Fibroblast of skin of right biceps (primary cell): ENCODE measurements around the gene ROPN1.

Source experiments
- DNase-seq: peaks from one replicate; pipeline ENCODE4 v3.0.0-alpha.2; 2013

The ROPN1 gene

DNA sequence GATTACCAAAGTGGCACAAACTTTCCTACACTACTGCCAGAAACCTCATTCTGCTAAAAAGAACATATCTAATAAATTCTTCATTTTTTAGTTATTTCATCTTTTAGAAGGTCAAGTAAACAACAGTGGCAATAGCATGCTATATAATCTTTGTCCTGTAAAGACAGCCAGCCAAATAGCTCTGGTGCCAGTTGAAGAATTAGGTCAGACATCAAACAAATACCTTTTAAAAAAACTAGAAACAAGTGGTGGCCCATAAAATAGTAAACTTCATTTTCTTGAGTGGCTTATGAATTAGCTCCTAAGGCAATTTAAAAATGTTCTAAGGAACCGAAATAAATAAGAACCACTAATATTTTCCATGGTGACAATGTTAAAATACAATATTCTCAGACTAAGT lies 50.4 kb downstream of the ROPN1 start:
- no peak for DNase-seq

DNA sequence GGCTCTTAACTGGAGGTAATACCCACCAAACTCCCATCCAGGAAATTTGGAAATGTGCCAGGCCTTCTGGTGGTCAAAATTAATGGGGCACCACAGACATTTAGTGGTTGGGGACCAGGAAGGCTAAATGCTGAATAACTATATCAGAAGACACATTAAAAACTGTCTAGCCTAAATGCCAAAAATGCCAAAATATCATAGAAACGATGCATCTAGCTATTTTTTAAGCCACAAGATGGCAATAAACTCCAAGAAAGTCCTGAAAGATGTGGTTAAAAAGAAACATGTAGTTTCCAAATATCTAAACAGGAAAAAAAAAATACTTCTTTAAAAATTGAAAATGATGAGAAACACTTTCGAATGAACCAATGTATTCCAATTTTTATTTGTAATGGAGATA lies 50.8 kb downstream of the ROPN1 start:
- DNase-seq, result peak; percentile 15

DNA sequence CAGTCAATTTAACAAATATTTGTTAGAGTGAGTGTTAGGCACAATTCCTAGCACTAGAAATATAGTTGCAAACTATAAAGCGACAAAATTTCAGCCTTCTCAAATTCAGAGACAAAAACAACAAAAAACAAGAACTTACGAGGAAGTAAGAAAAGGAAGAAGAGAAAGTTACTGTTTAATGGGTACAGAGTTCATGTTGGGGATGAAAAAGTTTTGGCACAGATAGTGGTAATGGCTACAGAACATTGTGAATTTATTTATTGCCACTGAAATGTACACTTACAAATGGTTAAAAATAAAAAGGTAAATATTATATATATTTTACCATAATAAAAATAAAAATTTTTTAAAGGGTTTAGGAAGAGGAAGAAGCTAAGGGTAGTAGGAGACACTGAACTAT lies 52.2 kb downstream of the ROPN1 start:
- no peak for DNase-seq

DNA sequence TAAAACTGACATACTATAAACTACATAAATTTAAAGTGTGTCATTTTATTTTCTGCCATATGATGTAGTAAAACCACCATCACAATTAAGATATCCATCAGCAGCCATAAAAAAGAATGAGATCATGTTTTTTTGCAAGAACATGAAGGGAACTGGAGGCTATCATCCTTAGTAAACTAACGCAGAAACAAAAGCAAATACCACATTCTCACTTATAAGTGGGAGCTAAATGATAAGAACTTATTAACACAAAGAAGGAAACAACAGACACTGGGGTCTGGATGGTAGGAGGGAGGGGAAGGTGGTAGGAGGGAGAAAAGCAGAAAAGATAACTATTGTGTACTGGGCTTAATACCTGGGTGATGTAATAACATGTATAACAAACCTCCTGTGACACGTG lies 55.5 kb downstream of the ROPN1 start:
- DNase-seq, result no peak

DNA sequence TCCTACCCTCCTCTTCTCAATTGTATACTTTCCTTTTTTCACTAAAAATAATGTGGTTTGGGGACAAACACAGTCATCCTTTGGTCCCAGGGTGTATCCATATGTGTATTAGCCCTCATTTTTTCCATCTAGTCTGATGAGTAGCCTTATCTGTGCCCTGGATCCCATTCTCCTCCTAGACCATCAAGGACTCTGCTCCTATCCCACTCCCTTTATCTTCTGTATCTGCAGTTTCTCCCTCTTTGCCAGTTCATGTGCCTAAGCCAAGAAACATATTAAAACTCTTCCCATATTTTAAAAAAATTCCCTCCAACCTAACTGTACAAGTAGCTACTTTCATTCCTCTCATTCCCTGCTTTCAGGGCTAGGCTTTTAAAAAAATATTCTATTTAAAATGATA lies 56.1 kb downstream of the ROPN1 start:
- no peak for DNase-seq

DNA sequence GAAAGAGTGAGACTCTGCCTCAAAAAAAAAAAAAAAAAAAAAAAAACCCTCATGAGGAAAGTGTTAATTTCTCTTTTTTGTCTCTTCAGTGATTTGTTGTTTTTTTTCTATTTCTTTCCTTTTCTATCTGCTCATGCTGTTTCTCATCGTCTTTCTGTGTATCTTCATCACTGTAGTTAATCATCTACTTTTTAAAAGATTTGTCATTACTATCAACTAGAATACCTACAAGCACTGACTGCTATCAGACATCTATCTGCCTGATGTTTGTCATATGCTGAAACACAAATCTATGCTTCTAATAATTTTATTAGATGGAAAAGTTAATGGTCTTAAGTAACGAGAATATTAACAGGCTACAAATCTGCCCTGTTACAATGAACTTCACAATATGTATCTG lies 57.7 kb downstream of the ROPN1 start:
- no peak for DNase-seq

DNA sequence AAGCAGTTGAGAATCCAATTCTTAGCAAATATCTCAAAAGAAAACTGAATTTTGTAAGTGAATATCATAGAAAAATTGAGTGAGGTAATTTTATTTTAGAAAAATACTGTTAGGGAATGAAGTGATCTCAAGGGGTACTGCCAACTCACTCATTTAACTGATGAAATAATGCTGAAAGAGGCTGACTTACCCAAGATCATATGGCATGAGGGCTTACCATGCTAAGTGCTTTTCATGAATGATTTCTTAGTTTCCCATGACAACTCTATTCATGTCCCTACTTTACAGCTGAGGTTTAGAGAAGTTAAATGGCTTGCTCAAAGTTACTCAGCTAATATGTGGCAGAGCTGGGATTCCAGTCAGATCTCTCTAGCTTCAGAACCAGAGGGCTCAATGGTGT lies 61.5 kb downstream of the ROPN1 start:
- peak; percentile 7 for DNase-seq

DNA sequence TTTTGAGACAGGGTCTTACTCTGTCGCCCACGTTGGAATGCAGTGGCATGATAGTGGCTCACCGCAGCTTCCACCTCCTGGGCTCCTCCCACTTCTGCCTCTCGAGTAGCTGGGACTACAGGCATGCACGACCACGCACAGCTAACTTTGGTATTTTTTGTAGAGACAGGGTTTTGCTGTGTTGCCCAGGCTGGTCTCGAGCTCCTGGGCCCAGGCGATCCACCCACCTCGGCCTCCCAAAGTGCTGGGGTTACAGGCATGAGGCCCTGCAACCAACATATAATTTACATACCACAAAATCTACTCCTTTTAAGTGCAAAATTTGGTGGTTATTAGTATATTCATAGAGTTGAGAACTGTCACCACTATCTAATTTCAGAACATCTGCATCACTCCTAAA lies 62.6 kb downstream of the ROPN1 start:
- no peak for DNase-seq

DNA sequence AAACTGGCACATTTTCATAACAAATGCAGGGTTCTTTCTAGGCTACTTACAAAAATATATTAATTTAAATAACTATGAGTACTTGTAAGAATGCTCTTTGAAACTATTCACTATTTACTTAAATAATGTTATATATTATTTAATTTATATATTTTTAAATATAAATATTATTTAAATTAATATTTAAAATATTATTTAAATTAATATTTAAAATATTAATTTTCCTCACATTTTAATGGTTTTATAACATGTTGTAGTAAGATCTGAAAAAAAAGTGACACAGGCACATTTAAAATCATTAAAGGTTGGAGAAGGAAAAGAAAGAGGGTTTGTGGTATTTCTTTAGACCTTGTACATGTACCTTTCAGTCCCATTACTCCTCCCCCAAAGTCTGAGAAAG lies 65.5 kb downstream of the ROPN1 start:
- DNase-seq, result no peak

DNA sequence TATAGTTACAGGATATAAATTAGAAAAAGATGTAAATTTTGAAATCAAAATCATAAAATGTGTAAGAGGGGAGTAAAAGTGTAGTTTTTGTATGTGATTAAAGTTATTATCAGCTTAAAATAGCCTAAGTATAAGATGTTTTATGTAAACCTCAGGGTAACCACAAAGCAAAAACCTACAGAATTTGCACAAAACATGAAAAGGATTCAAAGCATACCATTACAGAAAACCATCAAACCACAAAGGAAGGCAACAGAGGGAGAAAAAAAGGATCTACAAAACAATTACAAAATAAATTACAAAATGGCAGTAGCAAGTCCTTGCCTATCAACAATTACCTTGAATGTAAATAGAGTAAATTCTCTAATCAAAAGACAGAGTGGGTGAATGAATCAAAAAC lies 71.1 kb downstream of the ROPN1 start:
- no peak for DNase-seq

DNA sequence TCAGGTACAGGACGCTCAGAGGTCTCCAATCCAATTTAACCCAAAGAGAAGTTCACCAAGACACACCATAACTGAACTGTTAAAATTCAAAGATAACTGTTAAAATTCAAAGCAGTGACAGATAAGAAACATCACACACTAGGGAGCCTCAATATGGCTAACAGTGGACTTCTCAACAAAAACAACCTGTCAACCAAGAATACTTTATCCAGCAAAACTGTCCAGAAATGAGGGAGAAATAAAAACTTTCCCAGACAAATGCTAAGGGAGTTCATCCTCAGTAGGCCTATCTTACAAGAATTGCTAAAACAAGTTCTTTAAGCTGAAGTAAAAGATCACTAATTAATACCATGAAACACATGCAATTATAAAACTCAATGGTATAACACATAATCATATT lies 71.5 kb downstream of the ROPN1 start:
- no peak for DNase-seq

DNA sequence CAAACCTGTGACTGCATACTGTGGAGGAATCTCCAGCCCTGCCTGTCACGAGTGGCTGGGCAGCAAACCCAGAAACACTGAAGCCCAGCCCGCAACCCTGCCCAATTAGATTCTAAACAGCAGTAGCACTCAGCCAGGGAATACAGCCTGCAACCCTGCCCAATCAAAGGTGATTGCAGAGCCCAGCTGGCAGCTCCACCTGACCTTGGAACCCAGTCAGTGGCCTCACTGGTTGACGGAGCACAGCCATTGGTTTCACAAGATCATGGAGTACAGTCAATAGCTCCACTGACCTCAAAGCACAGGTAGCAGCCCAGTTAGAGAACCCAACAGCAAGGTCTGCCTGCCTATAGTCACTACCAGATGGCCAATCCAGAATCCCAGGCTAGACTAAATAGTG lies 72.6 kb downstream of the ROPN1 start:
- DNase-seq, result no peak
